H1 (cell line): Measurements from ENCODE around the gene ZNF100. TPM values are rescaled to one million over a fixed set of nuclear protein-coding genes. Genes with fewer than 3 reads are reported as not detected.

Source experiments
- USF2 ChIP-seq: IDR thresholded peaks from 2 replicates; pipeline ENCODE4 v1.6.1; 2011; ENCODE audit warnings: low read length, improper control_type of control experiment
- polyA plus RNA-seq, 7 experiments: library from polyadenylated mRNA; depleted of rRNA in 3 of 7; stranded (reverse) in 5 of 7; unstranded in 2 of 7; fragments of >200 nt in 5 of 7; fragments of 200-250 nt in 2 of 7; gene quantifications; 1 replicate in 5 of 7; 2 replicates in 1 of 7; 4 replicates in 1 of 7; pipeline versions ENCODE4 v1.2.1 to v1.2.3, GENCODE V29; 2011 to 2013; ENCODE audit warnings: missing spikeins in 2 of 7, mixed read lengths in 2 of 7
- total RNA-seq: library from RNA; stranded (reverse); fragmentation: NEBNext Ultra II Directional; extraction: Animal tissue kit (Norgen Biotek cat#: 25700); gene quantifications from 2 replicates; pipeline ENCODE4 v1.2.1, GENCODE V29; 2021

The ZNF100 gene
- total and polyA plus RNA-seq, 2 of the 8 experiments (the other 6 are each of a cell fraction or from before 2014, with no cell fraction given): 4.9 to 30.8 TPM

GRCh38 chr19:21751384-21751783 lies 16.0 kb downstream of the ZNF100 start (continued):
- TF ChIP-seq USF2: no peak
- TF ChIP-seq, all 59 proteins: peak for 0
